Right ventricle myocardium superior (tissue), 1 donor: Measurements from ENCODE around the gene BCS1L. TPM values are rescaled to one million over a fixed set of nuclear protein-coding genes. Genes with fewer than 3 reads are reported as not detected.
"Not testable (repeated sequence)": the region's sequence is repeated elsewhere in the genome, so short reads cannot be mapped to it uniquely, and the experiment has no call there.

ENCODE experiments used
- ATAC-seq: fragments of 200-7000 bp; cut with Tn5 transposase; one replicate; pipeline ENCODE4 v1.9.1; 2020; ENCODE audit warnings: mild to moderate bottlenecking; ENCODE audit not compliant: poor library complexity
- DNase-seq: peaks from one replicate; pipeline ENCODE4 v3.0.0-alpha.2; 2020
- intact Hi-C: fragments of 100-400 bp; cut with DNase I; formaldehyde crosslinking; loops from one replicate; pipeline ENCODE4 v1.11.2; 2022
- total RNA-seq: library from RNA; stranded (reverse); fragmentation: NEBNext Ultra II Directional; extraction: Animal tissue kit (Norgen Biotek cat#: 25700); gene quantifications from one replicate; pipeline ENCODE4 v1.2.1, GENCODE V29; 2021
- donor health status: DM: no; HTN: yes; CAD: no; lungs with severe emphysema.

BCS1L gene
- total RNA-seq, 1 donor from 2014 or later, result 47.6 TPM

DNA sequence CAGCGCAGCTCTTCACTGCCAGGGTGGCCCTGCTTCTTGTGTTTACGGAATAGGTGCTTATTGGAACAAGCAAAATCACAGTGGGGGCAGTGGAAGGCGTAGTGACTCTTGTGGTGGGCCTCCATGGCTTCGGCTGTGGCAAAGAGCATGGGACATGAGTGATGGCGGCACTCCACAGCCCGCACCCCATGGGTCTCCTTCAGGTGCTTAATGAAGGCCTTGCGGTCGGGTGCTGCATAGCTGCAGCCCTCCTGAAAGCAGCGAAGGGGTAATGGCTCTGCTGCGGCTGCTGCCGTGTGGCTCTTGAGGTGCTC lies 10.7 kb upstream of the BCS1L start:
- intact Hi-C loops, result loop anchor here (10.0 kb wide), 1 partner anchor 244 kb away; no protein-coding TSS in a partner anchor
- no peak for DNase-seq
- ATAC-seq, result no peak

DNA sequence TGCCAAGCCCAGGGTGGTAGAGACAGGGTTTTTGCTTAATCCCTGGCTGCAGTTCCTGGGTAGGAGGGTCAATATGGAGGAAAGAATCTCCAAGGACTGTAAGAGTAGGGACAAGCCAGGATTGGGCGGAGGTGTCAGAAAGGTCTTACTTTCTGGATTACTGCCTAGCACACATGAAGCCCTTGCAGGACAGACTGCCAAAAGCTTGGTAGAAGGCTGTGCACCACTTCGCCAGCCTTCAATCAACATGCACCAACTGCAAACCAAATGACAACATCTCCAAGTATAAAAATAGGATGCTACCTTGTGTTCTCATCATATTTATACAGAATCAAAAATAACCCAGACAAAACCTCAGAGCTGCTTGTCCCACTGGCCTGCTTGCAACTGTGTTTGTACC lies 3.7 kb upstream of the BCS1L start:
- DNase-seq (no peak), ATAC-seq (peak; percentile 59)
- intact Hi-C loops, result loop anchor here (10.0 kb wide), 1 partner anchor 91 kb away; the partner anchor contains the start of genes CNOT9 and USP37

DNA sequence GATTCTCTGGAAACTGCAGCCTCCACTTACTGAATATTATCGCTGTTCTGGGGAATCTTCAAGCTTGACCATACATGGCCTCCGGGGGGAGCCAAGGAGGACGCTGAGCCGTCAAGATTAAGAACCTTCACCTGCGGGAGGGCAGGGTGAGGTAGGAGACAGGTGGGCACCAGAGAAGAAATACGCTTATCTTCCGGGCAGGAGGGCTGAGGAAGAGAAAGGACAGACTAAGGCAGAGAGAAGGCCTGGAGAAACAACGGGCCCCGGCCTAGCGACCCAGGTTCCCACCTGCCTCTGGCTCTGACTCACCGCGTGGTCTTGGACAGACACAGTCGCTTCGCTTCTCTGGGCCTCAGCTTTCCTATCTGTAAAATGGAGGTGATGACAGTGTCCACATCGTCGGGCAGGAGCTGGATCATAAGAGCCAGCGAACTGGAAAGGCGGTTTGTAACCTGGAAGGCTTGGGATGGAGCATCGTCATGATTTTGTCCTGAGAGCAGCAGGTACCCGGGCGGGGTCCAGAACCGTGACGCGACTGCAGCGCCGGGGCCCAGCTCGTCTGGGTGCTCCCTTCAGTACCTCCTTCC lies 719 bp upstream of the BCS1L start:
- intact Hi-C loops, result loop anchor here (10.0 kb wide), 1 partner anchor 94 kb away; the partner anchor contains the start of genes CNOT9 and USP37
- ATAC-seq (no peak), DNase-seq (no peak)

DNA sequence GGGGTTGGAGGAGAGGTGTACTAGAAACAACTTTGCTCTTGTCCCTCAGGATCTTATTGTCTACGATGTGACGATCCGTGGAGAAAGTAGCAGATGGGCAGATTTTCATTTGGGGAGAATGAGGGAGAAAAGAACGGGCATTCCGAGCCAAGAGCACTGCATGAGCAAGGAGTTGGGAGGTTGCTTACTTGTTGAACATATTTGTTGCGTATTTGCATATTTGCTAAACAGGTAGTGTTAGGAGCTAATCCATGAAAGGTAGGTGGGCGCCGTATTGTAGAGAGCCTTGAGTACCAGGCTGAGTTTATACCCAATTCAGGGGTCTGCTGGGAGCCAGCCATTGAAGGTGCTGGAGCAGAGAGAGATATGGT lies 490 bp downstream of the BCS1L start:
- no peak for ATAC-seq
- intact Hi-C loops, result loop anchor here (10.0 kb wide), 1 partner anchor 95 kb away; the partner anchor contains the start of genes CNOT9 and USP37
- no peak for DNase-seq

DNA sequence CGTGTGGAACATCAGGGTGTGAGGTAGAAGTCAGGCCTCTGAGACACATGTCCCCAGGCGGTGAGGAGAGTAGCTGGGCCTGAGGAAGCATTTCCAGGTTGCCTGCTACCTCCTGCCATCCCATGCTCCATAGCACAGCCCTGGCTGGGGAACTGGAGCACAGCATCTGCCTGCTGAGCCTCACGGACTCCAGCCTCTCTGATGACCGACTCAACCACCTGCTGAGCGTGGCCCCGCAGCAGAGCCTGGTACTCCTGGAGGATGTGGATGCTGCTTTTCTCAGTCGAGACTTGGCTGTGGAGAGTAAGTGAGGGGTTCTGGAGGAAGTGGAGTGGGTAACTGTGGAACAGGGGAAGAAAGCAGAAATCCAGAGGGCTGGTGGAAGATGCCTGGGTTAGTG lies 2.9 kb downstream of the BCS1L start:
- intact Hi-C loops, result no loop called here
- ATAC-seq (no peak), DNase-seq (no peak)

DNA sequence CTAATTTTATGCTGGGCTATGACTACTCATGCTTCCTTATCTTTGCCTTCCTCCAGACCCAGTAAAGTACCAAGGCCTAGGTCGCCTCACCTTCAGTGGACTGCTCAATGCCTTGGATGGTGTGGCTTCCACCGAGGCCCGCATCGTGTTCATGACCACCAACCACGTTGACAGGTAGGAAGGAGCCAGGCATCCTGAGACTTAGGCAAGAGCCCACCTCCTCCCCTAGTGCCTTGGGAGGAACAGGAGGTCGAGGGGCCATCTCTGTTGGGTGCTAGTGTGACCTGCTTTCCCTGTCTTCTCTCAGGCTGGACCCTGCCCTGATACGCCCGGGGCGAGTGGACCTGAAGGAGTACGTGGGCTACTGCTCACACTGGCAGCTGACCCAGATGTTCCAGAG lies 3.3 kb downstream of the BCS1L start:
- no peak for ATAC-seq
- intact Hi-C loops, result no loop called here
- DNase-seq, result no peak

DNA sequence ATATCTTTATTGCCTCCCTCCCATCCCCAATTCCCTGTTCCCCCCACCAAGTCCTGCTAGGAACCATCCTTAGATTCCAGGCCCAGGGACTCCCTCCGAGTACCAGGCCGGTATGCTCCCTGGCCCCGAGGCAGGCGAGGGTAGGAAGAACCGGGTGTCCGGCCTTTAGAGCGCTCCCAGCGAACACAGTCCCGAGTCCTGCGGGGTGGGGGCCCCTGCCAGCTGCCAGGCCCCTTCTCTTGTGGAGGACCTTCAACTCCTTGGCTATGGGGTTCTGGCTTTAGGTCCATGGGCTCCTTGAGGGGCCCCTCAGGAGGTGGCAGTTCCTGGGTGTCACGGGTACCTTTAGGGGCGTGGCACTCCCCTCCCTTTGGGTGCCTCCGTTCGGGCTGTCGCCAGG lies 4.4 kb downstream of the BCS1L start:
- intact Hi-C loops, result no loop called here
- no peak for ATAC-seq
- no peak for DNase-seq

DNA sequence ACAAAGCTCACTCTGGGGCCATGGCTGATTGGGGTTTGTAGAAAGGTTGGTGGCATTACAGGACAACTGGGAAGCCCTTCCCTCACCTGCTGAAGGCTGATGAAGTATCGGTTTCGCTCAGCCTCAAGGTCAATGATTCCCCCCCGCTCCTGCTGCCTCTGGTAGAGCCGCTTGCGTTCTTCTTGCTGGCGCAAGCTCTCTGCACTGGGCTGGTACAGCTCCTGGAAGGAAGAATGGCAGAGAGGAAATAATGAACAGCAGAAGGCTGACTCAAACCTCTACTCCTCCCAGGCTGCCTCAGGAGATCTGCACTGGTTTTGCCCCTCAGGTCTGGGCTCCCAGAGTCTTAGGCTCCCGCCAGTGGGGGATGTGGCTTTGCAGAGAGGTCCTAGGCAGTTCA lies 5.2 kb downstream of the BCS1L start:
- ATAC-seq, result no peak
- DNase-seq, result no peak
- intact Hi-C loops, result no loop called here

DNA sequence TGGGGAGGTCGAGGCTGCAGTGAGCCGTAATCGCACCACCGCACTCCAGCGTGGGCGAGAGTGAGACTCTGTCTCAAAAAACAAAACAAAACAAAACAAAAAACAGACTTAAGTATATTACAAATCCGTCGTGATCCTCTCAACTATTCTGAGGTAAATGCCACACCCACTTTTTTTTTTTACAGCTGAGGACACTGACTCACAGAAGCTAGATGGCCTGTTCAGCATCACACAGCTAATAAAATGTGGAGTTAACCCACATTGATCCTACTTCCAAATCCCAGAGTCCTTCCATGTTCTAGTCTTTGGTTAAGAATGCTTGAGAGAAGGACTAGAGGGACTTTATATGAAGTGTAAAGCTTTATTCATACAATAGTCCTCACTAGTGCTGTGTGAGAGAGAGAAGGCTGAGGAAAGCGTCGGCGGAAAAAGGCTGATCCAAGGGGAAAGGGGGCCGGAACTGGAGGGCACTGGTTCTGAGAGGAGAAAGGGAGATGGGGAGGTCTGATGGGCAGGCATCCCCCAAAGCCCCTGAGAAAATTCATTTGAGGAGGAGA lies 11.7 kb downstream of the BCS1L start:
- intact Hi-C loops, result no loop called here
- DNase-seq, result no peak
- ATAC-seq, result no peak

DNA sequence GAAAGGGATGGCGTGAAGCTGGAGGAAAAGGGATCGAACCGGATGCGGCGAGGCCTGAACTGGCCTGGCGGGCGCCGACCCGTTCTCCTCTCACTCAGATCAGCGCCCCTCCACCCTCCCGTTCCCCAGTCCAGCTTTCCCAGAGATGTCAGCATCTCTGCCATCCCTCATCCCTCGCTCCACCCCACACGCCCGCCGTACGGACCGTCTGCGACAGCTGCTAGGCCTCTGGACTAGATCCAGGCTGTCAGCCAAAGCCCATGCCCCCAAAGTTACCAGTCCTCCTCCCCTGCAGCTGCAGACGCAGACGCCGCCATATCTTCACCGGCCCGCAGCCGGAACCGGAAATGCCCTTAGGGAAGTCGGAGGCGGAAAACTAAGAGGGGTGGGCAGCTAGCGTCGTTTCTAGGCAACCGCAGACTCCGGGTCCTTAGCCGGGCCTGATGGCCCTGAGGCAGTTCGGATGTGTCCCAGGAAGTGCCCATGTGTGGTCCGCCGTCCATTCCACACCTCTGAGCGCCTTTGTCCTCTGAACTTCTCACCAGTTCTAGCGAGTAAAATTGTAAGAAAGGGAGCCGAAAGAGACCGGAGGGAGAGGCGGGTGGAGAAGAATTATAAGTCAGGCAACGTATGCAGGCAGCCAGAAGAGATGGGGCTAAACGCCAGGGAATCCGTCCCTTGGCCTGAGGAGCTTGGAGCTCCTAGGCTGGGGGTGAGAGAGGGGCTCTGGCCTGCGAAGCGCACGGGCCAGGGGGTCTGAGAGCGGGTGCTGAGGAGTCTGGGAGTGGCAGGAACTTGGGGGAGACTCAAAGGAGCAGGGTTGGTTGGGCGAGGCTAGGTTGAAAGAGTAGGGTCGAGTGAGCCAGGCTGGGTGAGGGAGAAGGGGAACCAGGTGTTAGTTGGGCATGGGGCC lies 12.4 kb downstream of the BCS1L start, which contains the start of the genes RNF25 and STK36:
TSS of gene RNF25 (minus strand) at position 349 of the 913 bp plus-strand sequence. CDS start at position 317, 32 bp downstream.
TSS of gene STK36 (plus strand) at position 433 of the 913 bp plus-strand sequence. CDS start 744 bp downstream, outside the sequence.
- ATAC-seq, result peak; percentile 97
- intact Hi-C loops, result no loop called here
- DNase-seq, result peak; percentile 89

DNA sequence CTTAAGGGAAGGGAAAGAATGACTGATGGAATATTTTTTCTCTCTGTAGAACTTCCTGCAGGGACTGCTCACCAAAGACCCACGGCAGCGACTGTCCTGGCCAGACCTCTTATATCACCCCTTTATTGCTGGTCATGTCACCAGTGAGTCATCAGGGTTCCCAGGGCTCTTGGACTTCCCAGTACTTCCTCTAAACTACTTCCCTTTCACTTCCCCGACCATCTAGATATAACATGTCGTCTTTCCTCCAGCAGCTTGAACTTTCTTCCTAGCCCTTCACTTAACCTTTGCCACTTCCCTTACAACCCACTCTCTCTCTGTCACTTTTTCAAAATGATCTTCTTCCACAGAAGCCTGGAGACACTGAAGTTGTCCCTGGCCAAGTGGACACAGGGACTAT lies 19.6 kb downstream of the BCS1L start:
- peak; percentile 46 for ATAC-seq
- DNase-seq, result no peak
- intact Hi-C loops, result no loop called here

DNA sequence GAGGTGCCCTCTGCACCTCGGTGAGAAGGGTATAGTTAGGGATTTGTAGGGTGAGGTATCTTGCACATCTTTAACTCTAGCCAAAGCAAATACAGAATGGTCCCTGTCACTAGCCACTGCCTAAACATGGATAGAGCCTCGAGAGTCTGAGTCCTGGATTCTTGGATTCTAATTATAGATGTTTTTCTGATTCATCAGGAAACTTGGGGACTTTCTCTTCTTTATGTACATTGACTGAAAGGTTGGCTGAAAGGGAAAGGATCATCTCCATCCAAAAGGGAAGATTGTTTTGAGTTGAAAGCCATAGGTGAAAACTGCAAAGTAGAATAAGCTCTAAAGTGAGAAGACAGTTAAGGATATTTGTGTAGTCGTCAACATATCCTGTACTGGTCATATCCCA lies 20.6 kb downstream of the BCS1L start:
- DNase-seq (no peak), ATAC-seq (no peak)
- intact Hi-C loops, result no loop called here

DNA sequence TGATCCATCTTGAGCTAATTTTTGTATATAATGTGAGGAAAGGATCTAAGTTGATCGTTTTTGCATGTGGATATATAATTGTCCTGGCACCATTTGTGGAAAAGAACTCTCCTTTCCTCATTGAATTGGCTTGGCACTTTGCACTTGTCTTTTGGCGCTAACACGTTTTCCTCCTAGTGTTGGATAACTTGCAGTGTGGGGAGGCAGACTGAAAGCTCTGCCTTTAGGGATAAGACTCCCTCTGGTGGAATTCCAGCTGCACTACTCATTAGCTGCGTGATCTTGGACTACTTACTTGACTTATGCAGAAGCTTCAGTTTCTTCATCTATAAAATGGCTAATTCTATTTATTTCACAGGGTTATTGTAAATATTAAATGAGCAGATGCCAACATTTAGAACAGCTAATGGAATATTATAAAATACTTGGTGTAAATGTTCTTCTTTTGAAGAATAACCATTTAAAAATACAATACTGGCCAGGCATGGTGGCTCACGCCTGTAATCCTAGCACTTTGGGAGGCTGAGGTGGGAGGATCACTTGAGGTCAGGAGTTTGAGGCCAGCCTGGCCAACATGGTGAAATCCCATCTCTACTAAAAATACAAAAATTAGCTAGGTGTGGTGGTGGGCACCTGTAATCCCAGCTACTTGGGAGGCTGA lies 28.0 kb downstream of the BCS1L start:
- DNase-seq, intact Hi-C loops: not testable (repeated sequence)
- ATAC-seq, result peak; percentile 93

DNA sequence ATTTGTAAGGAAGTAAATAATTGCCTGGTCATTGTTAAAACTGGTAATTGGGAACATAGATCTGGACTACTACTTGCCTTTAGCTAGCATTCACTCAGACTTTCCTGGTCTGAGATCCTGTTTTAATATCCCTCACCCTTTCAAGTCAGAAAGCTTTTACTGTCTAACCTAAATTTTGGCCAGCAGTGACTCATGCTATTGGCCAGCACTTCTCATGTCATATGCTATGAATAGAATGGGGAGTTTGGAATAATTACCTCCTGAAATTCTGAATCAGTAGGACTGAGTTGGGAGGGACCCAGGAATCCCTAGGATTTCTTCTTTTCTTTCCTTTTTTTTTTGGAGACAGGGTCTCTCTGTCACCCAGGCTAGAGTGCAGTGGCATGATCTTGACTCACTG lies 31.8 kb downstream of the BCS1L start:
- intact Hi-C loops, result no loop called here
- DNase-seq (no peak), ATAC-seq (no peak)

DNA sequence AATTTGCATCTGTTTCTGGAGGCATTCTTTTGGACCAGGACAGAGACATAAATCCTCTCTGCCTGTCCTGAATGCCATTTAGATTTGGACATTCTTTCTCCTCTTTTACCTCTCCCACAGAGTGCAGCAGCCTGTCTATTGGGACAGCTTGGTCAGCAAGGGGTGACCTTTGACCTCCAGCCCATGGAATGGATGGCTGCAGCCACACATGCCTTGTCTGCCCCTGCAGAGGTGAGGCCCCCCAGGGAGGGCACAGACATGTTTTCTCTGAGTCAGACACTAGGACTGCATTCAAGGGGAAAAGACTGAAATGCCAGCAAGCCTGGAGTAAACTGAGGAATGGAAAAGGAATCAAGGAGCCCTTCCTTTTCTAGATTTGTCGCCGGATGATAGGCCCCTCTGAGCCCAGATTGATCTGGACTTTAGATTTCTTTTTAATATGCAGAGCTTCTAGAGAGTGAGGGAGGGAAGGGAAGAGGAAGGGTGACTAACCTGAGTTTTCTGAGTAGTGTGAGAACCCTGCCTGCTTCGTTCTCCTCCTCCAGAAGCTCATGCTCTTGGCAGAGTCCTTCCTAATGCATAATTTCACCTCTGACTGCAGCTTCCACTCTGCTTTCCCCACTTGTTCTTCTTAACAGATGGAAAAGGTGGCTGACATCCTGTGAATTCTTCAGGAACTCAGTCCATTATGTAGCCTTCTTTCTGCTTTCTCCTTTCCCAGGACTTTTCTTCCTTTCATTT lies 35.1 kb downstream of the BCS1L start:
- DNase-seq (no peak), ATAC-seq (no peak)
- intact Hi-C loops, result no loop called here

DNA sequence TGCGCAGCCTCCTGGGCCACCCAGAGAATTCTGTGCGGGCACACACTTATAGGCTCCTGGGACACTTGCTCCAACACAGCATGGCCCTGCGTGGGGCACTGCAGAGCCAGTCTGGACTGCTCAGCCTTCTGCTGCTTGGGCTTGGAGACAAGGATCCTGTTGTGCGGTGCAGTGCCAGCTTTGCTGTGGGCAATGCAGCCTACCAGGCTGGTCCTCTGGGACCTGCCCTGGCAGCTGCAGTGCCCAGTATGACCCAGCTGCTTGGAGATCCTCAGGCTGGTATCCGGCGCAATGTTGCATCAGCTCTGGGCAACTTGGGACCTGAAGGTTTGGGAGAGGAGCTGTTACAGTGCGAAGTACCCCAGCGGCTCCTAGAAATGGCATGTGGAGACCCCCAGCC lies 39.4 kb downstream of the BCS1L start:
- no peak for ATAC-seq
- intact Hi-C loops, result no loop called here
- DNase-seq, result no peak

DNA sequence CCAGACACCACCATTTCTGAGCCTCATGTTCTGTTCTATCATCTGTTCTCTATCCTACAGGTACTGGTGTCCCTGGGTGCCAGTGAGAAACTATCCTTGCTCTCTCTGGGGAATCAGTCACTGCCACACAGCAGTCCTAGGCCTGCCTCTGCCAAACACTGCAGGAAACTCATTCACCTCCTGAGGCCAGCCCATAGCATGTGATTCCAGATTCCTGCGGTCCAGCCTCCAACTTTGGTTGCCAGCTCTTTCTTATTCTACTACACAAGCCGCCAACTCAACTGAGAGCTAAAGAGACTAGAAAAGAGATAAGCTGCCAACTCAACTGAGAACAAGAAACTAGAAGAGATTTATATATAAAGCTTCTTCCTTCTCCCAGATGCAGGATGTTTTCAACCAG lies 42.3 kb downstream of the BCS1L start:
- intact Hi-C loops, result no loop called here
- ATAC-seq (peak; percentile 48), DNase-seq (no peak)

DNA sequence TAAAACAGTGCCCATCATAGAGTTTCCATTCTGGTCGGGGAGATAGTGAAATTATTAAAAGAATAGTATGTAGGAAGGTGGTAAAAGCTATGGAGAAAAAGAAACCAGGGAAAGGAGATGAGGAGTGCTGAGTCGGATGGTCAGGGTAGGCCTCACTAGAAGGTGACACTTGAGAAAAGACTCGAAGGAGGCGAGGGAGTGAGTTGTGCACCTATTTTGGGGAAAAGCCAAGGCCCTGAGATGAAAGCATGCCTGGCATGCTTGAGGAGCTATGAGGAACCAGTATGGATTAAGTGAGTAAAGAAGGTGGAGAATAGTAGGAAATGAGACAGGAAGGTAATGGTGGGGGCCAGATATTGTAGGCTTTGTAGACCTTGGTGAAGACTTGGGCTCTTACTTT lies 43.9 kb downstream of the BCS1L start:
- no peak for ATAC-seq
- DNase-seq, result no peak
- intact Hi-C loops, result no loop called here

DNA sequence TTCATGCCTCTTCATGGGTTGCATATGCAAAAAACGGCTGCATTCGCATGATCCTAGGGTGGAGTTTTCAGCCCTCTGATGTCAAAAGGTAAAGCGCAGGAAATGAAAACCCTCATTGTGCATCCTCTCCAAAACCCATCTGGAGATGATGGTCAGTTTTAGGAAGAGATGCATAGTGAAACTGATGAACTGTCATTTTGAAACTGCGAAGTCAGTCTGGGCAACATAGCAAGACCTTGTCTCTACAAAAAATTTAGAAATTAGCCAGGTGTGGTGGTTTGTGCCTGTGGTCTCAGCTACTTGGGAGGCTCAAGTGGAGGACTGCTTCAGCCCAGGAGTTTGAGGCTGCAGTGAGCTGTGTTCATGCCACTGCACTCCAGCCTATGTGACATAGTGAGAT lies 48.6 kb downstream of the BCS1L start:
- DNase-seq (no peak), ATAC-seq (no peak)
- intact Hi-C loops, result no loop called here
